ENCODE results near the gene TSPYL4.

GRCh38 chr6:116263353-116263752, 9.5 kb upstream of the TSPYL4 start:
- TF ChIP-seq POLR2AphosphoS5 (IDR thresholded peaks at IDR 0.05; ENCODE audit: low read depth, low read length) = no peak
- TF ChIP-seq POLR2A (IDR thresholded peaks at IDR 0.05; ENCODE audit: low read depth, low read length) = no peak
